Measurements from ENCODE around the gene NDUFS6. TPM values are rescaled to one million over a fixed set of nuclear protein-coding genes. Genes with fewer than 3 reads are reported as not detected.
"Not testable (repeated sequence)": the region's sequence is repeated elsewhere in the genome, so short reads cannot be mapped to it uniquely, and the experiment has no call there.

The NDUFS6 gene
- total and polyA plus RNA-seq, 4 donors: 12.5 to 98.9 (median 62.0) TPM

- no peaks in the 10 kb centered on the region for H3K27me3 ChIP-seq (ENCODE audit: control insufficient read depth, insufficient read depth, low read length)
- H3K9me3 ChIP-seq (ENCODE audit: control insufficient read depth, insufficient read depth, low read length): no peaks in the 10 kb centered on the region
- 92% methylated on average over 22 of the region's 32 CpGs for WGBS (ENCODE audit: insufficient coverage)
- H3K4me1 ChIP-seq (ENCODE audit: control insufficient read depth, insufficient read depth, low read length): no peaks in the 10 kb centered on the region
- H3K4me3 ChIP-seq (ENCODE audit: low read depth, low read length): no peak overlapping the region
- no peak for DNase-seq (ENCODE audit: low read depth in 4 of 6, low spot score in 6 of 6)
- H3K36me3 ChIP-seq (ENCODE audit: control insufficient read depth, insufficient read depth, low read length): peaks cover 72% of the 10 kb centered on the region
- H3K27ac ChIP-seq (ENCODE audit: low read depth, low read length): no peak overlapping the region
Observed at GRCh38 chr5:1809416-1810035, 8.3 kb downstream of the NDUFS6 start.

GRCh38 chr5:1810581-1811101 is 9.4 kb downstream of the NDUFS6 start:
- H3K9me3 ChIP-seq (ENCODE audit: control insufficient read depth, insufficient read depth, low read length): no peaks in the 10 kb centered on the region
- H3K27me3 ChIP-seq (ENCODE audit: control insufficient read depth, insufficient read depth, low read length): no peaks in the 10 kb centered on the region
- 99% methylated on average over 7 of the region's 10 CpGs for WGBS (ENCODE audit: insufficient coverage)
- no peaks in the 10 kb centered on the region for H3K4me1 ChIP-seq (ENCODE audit: control insufficient read depth, insufficient read depth, low read length)
- H3K36me3 ChIP-seq (ENCODE audit: control insufficient read depth, insufficient read depth, low read length): peaks cover 74% of the 10 kb centered on the region
- no peak overlapping the region for H3K27ac ChIP-seq (ENCODE audit: low read depth, low read length)
- no peak for DNase-seq (ENCODE audit: low read depth in 4 of 6, low spot score in 6 of 6)
- H3K4me3 ChIP-seq (ENCODE audit: low read depth, low read length): no peak overlapping the region

GRCh38 chr5:1814183-1815020 is 13.2 kb downstream of the NDUFS6 start:
- Histone ChIP-seq H3K36me3 (ENCODE audit: control insufficient read depth, insufficient read depth, low read length) (peaks cover 67% of the 10 kb centered on the region), H3K4me3 (ENCODE audit: low read depth, low read length) (no peak overlapping the region), H3K27me3 (ENCODE audit: control insufficient read depth, insufficient read depth, low read length) (no peaks in the 10 kb centered on the region), H3K27ac (ENCODE audit: low read depth, low read length) (no peak overlapping the region), H3K4me1 (ENCODE audit: control insufficient read depth, insufficient read depth, low read length) (no peaks in the 10 kb centered on the region), H3K9me3 (ENCODE audit: control insufficient read depth, insufficient read depth, low read length) (no peaks in the 10 kb centered on the region)
- 96% methylated on average over 30 of the region's 30 CpGs for WGBS (ENCODE audit: insufficient coverage)
- DNase-seq (ENCODE audit: low read depth in 4 of 6, low spot score in 6 of 6): no peak

GRCh38 chr5:1815071-1815786 is 14.0 kb downstream of the NDUFS6 start:
- no peaks in the 10 kb centered on the region for H3K9me3 ChIP-seq (ENCODE audit: control insufficient read depth, insufficient read depth, low read length)
- H3K4me3 ChIP-seq (ENCODE audit: low read depth, low read length): no peak overlapping the region
- WGBS (ENCODE audit: insufficient coverage): 92% methylated on average over 13 of the region's 18 CpGs
- H3K4me1 ChIP-seq (ENCODE audit: control insufficient read depth, insufficient read depth, low read length): no peaks in the 10 kb centered on the region
- peaks cover 59% of the 10 kb centered on the region for H3K36me3 ChIP-seq (ENCODE audit: control insufficient read depth, insufficient read depth, low read length)
- H3K27me3 ChIP-seq (ENCODE audit: control insufficient read depth, insufficient read depth, low read length): no peaks in the 10 kb centered on the region
- no peak overlapping the region for H3K27ac ChIP-seq (ENCODE audit: low read depth, low read length)
- DNase-seq (ENCODE audit: low read depth in 4 of 6, low spot score in 6 of 6): no peak

- DNase-seq (ENCODE audit: low read depth in 4 of 6, low spot score in 6 of 6): no peak
- Histone ChIP-seq H3K4me1 (ENCODE audit: control insufficient read depth, insufficient read depth, low read length) (no peaks in the 10 kb centered on the region), H3K27ac (ENCODE audit: low read depth, low read length) (no peak overlapping the region), H3K9me3 (ENCODE audit: control insufficient read depth, insufficient read depth, low read length) (no peaks in the 10 kb centered on the region), H3K27me3 (ENCODE audit: control insufficient read depth, insufficient read depth, low read length) (no peaks in the 10 kb centered on the region), H3K4me3 (ENCODE audit: low read depth, low read length) (no peak overlapping the region), H3K36me3 (ENCODE audit: control insufficient read depth, insufficient read depth, low read length) (peaks cover 60% of the 10 kb centered on the region)
- WGBS (ENCODE audit: insufficient coverage): 89% methylated on average over 17 of the region's 17 CpGs
Observed at GRCh38 chr5:1815881-1816292, 14.7 kb downstream of the NDUFS6 start.

GRCh38 chr5:1816495-1817089 is 15.4 kb downstream of the NDUFS6 start:
- H3K9me3 ChIP-seq (ENCODE audit: control insufficient read depth, insufficient read depth, low read length); H3K4me1 ChIP-seq (ENCODE audit: control insufficient read depth, insufficient read depth, low read length); H3K4me3 ChIP-seq (ENCODE audit: low read depth, low read length); H3K27me3 ChIP-seq (ENCODE audit: control insufficient read depth, insufficient read depth, low read length); DNase-seq (ENCODE audit: low read depth in 4 of 6, low spot score in 6 of 6); H3K27ac ChIP-seq (ENCODE audit: low read depth, low read length): not testable (repeated sequence)
- WGBS (ENCODE audit: insufficient coverage): 95% methylated on average over 15 of the region's 18 CpGs
- H3K36me3 ChIP-seq (ENCODE audit: control insufficient read depth, insufficient read depth, low read length): peaks cover 67% of the 10 kb centered on the region

GRCh38 chr5:1817261-1818043 is 16.2 kb downstream of the NDUFS6 start:
- 93% methylated on average over 15 of the region's 15 CpGs for WGBS (ENCODE audit: insufficient coverage)
- H3K4me3 ChIP-seq (ENCODE audit: low read depth, low read length): no peak overlapping the region
- H3K27ac ChIP-seq (ENCODE audit: low read depth, low read length): no peak overlapping the region
- H3K36me3 ChIP-seq (ENCODE audit: control insufficient read depth, insufficient read depth, low read length): peaks cover 68% of the 10 kb centered on the region
- no peaks in the 10 kb centered on the region for H3K9me3 ChIP-seq (ENCODE audit: control insufficient read depth, insufficient read depth, low read length)
- no peak for DNase-seq (ENCODE audit: low read depth in 4 of 6, low spot score in 6 of 6)
- H3K4me1 ChIP-seq (ENCODE audit: control insufficient read depth, insufficient read depth, low read length): no peaks in the 10 kb centered on the region
- no peaks in the 10 kb centered on the region for H3K27me3 ChIP-seq (ENCODE audit: control insufficient read depth, insufficient read depth, low read length)

GRCh38 chr5:1818784-1819183 is 17.6 kb downstream of the NDUFS6 start:
- no peak for DNase-seq (ENCODE audit: low read depth in 4 of 6, low spot score in 6 of 6)
- Histone ChIP-seq H3K4me1 (ENCODE audit: control insufficient read depth, insufficient read depth, low read length) (no peaks in the 10 kb centered on the region), H3K9me3 (ENCODE audit: control insufficient read depth, insufficient read depth, low read length) (no peaks in the 10 kb centered on the region), H3K36me3 (ENCODE audit: control insufficient read depth, insufficient read depth, low read length) (peaks cover 65% of the 10 kb centered on the region), H3K27me3 (ENCODE audit: control insufficient read depth, insufficient read depth, low read length) (no peaks in the 10 kb centered on the region), H3K27ac (ENCODE audit: low read depth, low read length) (no peak overlapping the region), H3K4me3 (ENCODE audit: low read depth, low read length) (no peak overlapping the region)
- 85% methylated on average over 4 of the region's 5 CpGs for WGBS (ENCODE audit: insufficient coverage)

GRCh38 chr5:1819458-1819857 is 18.3 kb downstream of the NDUFS6 start:
- Histone ChIP-seq H3K4me3 (ENCODE audit: low read depth, low read length) (no peak overlapping the region), H3K27ac (ENCODE audit: low read depth, low read length) (no peak overlapping the region), H3K27me3 (ENCODE audit: control insufficient read depth, insufficient read depth, low read length) (no peaks in the 10 kb centered on the region), H3K36me3 (ENCODE audit: control insufficient read depth, insufficient read depth, low read length) (peaks cover 65% of the 10 kb centered on the region), H3K9me3 (ENCODE audit: control insufficient read depth, insufficient read depth, low read length) (no peaks in the 10 kb centered on the region), H3K4me1 (ENCODE audit: control insufficient read depth, insufficient read depth, low read length) (no peaks in the 10 kb centered on the region)
- WGBS (ENCODE audit: insufficient coverage): 70% methylated on average over 2 of the region's 2 CpGs
- DNase-seq (ENCODE audit: low read depth in 4 of 6, low spot score in 6 of 6): no peak
